Bronchial epithelial cell (primary cell): ENCODE measurements around the gene CLCNKA. TPM values are rescaled to one million over a fixed set of nuclear protein-coding genes. Genes with fewer than 3 reads are reported as not detected.
"Not testable (repeated sequence)": the region's sequence is repeated elsewhere in the genome, so short reads cannot be mapped to it uniquely, and the experiment has no call there.

ENCODE experiments used
- DNase-seq: peaks from one replicate; pipeline ENCODE4 v3.0.0-alpha.2; 2010; ENCODE audit warnings: low read depth
- FAIRE-seq: peaks from 2 replicates; lab custom pipeline; 2011; peaks lifted over from hg19 to GRCh38; lab: Jason Lieb, UNC
- H3K27me3 ChIP-seq: 2 replicates; pipeline ENCODE4 v1.5.1; 2011; ENCODE audit warnings: low read length; ENCODE audit not compliant: control insufficient read depth, insufficient read depth
- H3K36me3 ChIP-seq: 2 replicates; pipeline ENCODE4 v1.5.1; 2011; ENCODE audit warnings: low read length; ENCODE audit not compliant: control insufficient read depth, insufficient read depth
- H3K4me3 ChIP-seq: 2 replicates; pipeline ENCODE4 v1.5.1; 2011; ENCODE audit warnings: mild to moderate bottlenecking, low read depth, low read length, control low read depth
- CTCF ChIP-seq: IDR thresholded peaks from 2 replicates; pipeline ENCODE4 v1.5.1; 2011; ENCODE audit warnings: mild to moderate bottlenecking, moderate library complexity, low read length, control low read depth, inconsistent platforms; ENCODE audit not compliant: insufficient read depth, severe bottlenecking
- total RNA-seq: library from RNA; depleted of rRNA; stranded (reverse); fragments of >200 nt; gene quantifications from 2 replicates; pipeline ENCODE4 v1.2.1, GENCODE V29; 2014

The CLCNKA gene
- total RNA-seq, 1 donor from 2014 or later: not detected

DNA sequence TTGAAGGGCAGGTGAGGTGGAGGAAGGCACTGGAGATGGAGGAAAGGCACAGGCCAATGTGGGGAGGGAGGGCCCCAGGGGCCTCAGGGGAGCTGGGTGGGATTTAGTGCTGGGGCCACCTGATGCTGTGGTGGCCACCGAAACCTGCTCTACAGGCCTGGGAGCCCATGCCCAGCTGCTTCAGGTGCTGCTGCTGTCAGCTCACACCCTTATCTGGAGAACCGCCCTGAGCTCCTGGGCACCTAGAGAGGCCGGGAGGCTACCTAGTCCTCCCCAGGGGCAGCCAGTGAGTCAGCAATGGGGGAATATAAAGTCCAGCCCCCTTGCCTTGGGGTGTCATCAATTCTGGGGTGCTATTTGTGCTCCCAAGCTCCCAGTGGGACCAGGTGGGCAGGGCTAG is 39.4 kb downstream of the CLCNKA start:
- FAIRE-seq (no peak), DNase-seq (no peak)
- no peaks in the 10 kb centered on the region for H3K36me3 ChIP-seq
- peaks cover 2% of the 10 kb centered on the region for H3K27me3 ChIP-seq
- no peak overlapping the region for H3K4me3 ChIP-seq
- no peak for TF ChIP-seq CTCF

- FAIRE-seq: peak; percentile 40
- H3K27me3 ChIP-seq, H3K4me3 ChIP-seq, DNase-seq, H3K36me3 ChIP-seq: not testable (repeated sequence)
These were observed 40.3 kb downstream of the CLCNKA start for GRCh38 chr1:16061989-16062686.

DNA sequence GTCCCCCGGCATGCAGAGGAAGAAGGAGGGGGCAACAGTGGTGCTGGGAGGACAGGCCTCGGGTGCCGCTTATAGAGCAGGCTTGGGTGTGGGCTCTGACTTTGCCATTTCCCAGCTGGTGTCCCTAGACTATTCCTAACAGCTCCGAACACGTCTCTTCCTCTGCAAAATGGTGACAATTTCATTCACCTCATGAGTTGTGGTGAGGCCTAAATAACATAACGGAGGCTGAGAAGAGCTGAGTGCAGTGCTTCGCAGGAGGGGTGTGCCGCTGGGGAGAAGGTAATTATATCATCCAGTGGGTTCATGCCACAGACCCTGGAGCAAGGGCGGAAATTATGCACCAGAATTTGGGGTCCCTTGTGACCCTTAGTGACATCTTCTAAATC is 40.8 kb downstream of the CLCNKA start:
- peak; percentile 89 for FAIRE-seq
- H3K27me3 ChIP-seq, DNase-seq, H3K36me3 ChIP-seq, H3K4me3 ChIP-seq: not testable (repeated sequence)

- Histone ChIP-seq H3K4me3 (no peak overlapping the region), H3K36me3 (no peaks in the 10 kb centered on the region), H3K27me3 (no peaks in the 10 kb centered on the region)
- DNase-seq: no peak
- TF ChIP-seq CTCF: no peak
- FAIRE-seq: no peak
These were observed 41.5 kb downstream of the CLCNKA start for GRCh38 chr1:16063226-16063829.

DNA sequence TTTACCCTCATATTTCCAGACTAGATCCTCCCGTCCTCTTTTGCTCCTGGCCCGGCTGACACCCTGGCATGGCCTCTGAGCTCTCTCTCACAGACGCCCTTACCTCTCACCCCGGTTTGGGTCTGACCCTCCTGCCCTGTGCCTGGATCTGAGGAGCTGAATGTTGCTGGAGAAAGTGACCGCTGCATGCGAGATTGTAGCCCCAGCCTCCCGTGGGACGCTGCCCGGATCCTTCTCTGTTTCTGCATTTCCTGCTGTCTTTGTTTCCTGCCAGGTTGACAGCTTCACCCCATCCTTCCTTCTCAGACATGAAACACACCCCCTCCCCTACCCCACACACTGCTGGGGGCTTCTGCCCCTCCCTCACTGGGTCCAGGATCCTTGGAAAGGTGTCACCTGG is 42.1 kb downstream of the CLCNKA start:
- no peak for TF ChIP-seq CTCF
- no peaks in the 10 kb centered on the region for H3K27me3 ChIP-seq
- no peaks in the 10 kb centered on the region for H3K36me3 ChIP-seq
- no peak for FAIRE-seq
- H3K4me3 ChIP-seq: no peak overlapping the region
- no peak for DNase-seq

- H3K27me3 ChIP-seq: no peaks in the 10 kb centered on the region
- no peaks in the 10 kb centered on the region for H3K36me3 ChIP-seq
- H3K4me3 ChIP-seq: no peak overlapping the region
- no peak for TF ChIP-seq CTCF
- FAIRE-seq (no peak), DNase-seq (no peak)
These were observed 42.9 kb downstream of the CLCNKA start for GRCh38 chr1:16064536-16065268.
